Fibroblast of the conjunctiva (primary cell): ENCODE data around the gene GPR6.
A peak's percentile ranks its signal among the peaks of the same experiment; 100 is the strongest.

Source experiments
- DNase-seq: peaks from one replicate; pipeline ENCODE4 v3.0.0-alpha.2; 2010; ENCODE audit warnings: low read depth

Gene GPR6

DNA sequence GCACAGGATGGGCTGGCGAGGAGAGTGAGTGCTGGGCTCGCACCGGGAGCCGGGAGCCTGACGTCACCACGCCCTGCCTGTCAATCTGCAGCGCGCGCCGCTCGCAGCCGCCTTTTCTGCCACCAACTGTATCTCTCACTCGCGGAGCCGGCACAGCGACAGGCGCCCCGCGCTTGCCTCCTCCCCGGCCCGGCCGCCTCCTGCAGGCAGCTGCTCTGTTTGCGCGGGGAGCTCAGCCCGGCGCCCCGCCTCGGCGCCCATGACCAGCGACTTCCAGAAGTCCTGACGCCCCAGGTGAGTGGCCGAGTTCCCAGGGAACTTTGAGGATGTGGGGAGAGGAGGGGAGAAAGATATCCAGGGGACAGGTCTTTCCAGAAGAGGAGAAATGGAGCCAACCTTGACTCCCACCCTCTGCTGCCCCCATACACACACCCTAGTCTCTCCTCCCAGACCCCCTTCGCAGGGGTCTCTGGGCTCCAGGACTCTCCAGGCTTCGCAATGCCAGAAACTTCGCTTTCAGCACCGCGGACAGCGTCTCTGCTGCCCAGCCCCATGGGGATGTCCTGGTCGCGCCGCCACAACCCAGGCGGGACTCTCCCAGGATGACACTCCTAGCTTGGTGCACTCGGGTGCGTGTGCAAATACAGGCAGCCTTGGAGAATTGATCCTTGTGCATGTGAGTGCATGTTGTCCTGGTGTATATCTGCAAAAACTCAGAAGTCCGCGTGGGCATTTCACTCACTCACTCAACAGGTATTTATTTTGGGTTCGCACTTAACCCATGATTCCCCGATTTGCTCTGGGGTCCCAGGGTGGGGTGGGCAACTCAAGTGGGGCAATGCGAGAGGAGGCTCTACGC lies at the start of gene GPR6:
GPR6 (plus strand) TSS at position 138 of the 859 bp plus-strand sequence. CDS start 802 bp downstream, outside the sequence.
- DNase-seq = peak; percentile 1

- DNase-seq = no peak
Measured at GRCh38 chr6:109934293-109934692, 43.8 kb upstream of the GPR6 start.

GRCh38 chr6:109939654-109940053 lies 38.5 kb upstream of the GPR6 start:
- no peak for DNase-seq

DNA sequence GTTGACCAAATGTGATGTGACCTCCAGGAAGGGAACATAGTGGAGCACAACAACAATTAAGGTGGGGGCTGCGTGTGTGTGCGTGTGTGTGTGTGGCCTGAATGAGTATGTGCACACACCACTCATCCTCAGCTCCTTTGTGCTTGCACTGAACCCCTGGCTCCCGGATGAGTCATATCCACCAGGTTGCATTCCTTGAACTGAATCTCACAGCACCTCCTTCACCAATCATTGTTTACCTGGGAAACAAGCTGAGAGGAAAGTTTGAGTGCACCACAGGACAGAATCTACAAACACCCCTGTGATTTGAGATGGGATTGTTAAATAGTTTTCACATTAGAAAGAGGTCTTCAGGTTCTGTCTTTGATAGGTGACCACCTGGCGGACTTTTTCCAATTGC lies 33.7 kb upstream of the GPR6 start:
- DNase-seq = no peak

DNA sequence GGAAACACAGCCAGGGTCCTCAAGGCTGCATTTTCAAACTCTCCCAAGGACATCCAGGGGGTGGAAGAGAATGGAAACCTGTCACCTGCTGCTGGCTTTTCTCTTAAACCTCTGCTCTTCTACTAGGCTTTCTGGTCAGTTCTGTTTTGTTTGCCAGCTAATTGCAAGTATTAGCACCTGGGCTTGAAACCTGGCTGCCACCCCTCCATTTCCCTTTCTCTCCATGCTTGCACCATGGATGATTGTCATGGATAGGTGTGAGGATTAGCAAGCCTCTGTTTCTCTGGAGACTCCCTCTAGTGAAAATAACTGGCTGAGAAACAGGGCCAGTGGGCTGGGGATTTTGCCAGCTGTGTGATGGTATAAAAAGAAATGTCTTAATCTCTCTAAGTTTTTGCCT lies 33.0 kb upstream of the GPR6 start:
- no peak for DNase-seq

DNA sequence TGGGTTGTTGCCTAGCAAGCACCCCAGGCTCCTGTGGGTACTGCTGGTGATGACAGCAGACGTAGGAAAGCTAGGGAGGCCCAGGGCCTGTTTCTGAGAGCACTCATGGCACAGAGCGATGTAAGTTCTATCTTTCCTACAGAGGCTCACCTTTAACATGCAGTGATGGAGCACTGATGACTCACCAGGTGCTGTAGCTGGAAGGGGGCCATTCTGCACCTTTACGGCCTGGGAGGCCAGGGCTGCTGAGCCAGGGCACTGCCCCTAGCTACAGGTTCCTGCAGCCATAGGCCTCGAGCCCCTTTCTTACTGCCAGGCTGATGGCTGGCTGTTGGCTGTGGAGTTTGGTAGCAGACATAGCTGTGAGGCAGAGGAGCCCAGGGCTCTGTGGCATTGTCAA lies 31.1 kb upstream of the GPR6 start:
- DNase-seq = no peak

DNA sequence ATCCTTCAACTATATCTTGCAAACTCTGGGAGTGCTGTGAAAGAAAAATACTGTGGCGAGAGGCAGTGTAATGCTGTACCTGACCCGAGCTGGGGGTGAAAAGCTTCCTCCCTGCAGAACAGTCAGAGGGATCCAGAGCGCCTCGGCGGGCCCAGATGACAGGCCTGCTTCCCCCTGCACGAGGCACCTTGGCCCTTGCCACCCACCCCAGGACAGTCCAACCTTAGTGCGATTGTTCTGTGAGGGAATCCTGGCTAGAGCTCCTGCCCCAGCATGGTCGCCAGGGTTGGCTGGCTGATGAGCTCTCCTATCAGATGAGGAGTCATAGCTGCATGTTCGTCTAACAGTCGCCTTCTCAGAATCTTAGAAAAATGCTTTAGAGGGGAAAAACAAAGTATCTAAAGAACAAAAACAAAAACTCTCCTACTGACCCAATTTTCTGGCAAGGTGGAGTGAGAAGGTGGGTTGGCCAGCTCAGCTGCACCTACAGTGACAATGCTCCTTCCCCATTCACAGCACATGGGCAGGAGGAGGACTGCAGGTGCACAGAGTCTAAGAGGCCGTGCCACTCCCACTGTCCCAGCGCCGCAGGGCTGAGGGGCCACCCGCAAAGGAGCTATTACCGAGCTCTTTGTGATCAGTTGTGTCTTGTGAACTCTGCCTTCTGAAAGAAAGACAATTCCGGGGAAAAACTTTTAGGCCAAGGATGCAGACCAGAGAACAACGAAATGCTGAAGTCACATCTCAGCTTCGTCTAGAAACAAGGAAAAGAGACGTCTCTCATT lies 28.6 kb upstream of the GPR6 start:
- DNase-seq = no peak

GRCh38 chr6:109955491-109955890 lies 22.6 kb upstream of the GPR6 start:
- DNase-seq = no peak

- DNase-seq = no peak
Measured at GRCh38 chr6:109958626-109959025, 19.5 kb upstream of the GPR6 start.

DNA sequence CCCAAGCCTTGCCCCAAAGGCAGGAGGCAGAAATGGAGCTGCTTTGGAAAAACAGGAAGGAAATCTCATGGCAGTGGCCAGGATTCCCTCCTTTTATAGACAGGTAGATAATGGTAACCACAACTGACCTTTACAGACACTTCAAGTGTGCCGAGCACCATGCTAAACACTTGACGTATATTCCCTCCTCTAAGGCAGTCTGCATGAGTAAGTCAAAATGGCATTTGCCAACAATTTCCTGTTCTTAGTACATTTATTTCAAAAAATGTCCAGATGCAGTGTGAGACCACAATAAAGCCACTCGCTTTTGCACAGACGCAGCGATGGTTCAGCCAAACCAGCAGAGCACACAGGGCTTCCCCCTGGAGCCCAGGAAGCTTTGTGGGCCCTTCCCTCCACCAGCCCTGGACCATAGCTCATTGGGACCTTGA lies 16.5 kb upstream of the GPR6 start:
- no peak for DNase-seq

GRCh38 chr6:109962271-109962670 lies 15.8 kb upstream of the GPR6 start:
- DNase-seq = no peak

- DNase-seq = no peak
Measured at GRCh38 chr6:109963598-109964170, 14.4 kb upstream of the GPR6 start.

DNA sequence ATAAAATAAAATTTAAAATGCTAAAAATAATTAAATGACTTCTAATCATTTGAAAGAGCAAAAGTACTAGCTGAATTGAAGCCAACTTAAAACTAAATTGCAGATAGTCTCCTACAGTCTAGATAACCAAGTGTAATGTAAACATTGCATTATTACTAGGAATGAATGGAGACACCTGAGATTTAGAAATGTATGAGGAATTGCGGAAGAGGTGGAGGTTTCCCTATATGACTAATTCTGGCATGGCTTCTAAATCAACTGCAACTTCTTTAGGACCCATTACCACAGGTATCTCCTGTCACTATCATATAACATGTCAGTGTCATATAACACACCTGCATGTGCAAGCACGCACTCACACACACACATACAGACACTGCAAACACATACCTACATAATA lies 13.2 kb upstream of the GPR6 start:
- no peak for DNase-seq

DNA sequence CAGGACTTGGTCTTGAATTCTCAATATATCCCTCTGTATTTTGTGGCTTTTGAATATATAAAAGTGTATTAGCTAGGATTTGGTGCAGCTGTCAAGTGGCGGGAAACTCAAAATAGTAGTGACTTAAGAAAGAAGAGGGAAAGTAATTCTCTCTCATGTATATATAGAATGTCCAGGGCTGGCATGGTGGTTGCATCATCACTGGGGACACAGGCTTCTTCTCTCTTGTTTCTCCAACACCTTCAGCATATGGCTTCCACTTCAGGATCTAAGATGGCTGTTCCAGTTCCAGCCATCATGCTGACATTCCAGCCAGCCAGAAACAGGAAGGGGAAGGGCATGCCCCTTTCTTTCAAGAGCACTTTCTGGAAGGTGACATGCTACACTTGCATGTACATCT lies 11.8 kb upstream of the GPR6 start:
- DNase-seq = no peak

- no peak for DNase-seq
Measured at GRCh38 chr6:109977791-109978173, 329 bp upstream of the GPR6 start.

- DNase-seq = no peak
Measured at GRCh38 chr6:109979033-109979921, 1.2 kb downstream of the GPR6 start.

- DNase-seq = no peak
Measured at GRCh38 chr6:109984410-109984809, 6.3 kb downstream of the GPR6 start.

DNA sequence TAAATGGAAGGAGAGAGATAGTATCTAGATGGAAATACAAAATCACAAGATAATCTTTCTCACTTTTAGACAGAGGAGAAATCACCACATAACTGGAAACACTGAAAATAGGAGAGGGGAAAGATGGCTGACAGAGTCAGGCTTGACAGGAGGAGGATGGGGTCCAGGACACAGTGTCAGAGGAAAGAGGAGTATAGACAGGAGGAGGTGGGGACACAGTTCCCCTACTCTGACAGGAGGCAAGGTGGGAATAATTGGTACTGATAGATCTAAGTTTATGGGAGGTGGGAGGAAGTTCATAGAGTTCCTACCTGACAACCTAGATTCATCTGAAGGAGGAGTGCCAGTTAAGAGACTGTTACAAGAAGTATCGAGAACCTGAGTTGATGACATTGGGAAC lies 9.1 kb downstream of the GPR6 start:
- no peak for DNase-seq

- no peak for DNase-seq
Measured at GRCh38 chr6:109991201-109992101, 13.3 kb downstream of the GPR6 start.

DNA sequence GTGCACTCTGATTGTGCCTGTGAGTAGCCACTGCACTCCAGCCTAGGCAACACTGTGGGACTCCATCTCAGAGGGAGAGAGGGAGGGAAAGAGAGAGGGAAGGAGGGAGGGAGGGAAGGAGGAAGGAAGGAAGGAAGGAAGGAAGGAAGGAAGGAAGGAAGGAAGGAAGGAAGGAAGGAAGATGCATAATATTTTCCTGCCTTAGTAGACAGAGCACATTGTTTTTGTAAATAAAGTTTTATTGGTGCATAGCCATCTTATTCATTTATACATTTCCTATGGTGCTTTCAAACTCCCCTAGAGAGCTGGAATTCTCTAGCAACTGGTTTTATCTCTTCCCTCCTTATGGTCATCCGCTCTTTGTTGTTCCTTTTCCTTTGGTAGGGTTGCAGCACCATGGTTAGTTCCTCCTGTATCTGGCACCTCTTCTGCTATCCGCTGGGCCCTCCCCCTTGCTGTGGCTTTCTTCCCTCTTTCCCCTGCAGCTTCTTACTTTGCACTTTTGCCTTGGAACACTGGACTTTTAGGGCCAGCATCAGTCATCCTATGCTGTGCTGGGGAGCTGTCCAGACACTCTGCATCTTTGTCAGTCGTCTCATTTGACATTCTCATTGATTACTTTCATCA lies 20.2 kb downstream of the GPR6 start:
- no peak for DNase-seq
